H7 (cell line): Measurements from ENCODE around the gene MADD. TPM values are rescaled to one million over a fixed set of nuclear protein-coding genes. Genes with fewer than 3 reads are reported as not detected.

Source experiments
- DNase-seq: peaks from one replicate; pipeline ENCODE4 v3.0.0; 2012
- H3K27me3 ChIP-seq: 2 replicates; pipeline ENCODE4 v1.6.0; 2011; ENCODE audit warnings: mild to moderate bottlenecking, low read length; ENCODE audit not compliant: control insufficient read depth, insufficient read depth
- H3K36me3 ChIP-seq: replicated peaks from 2 replicates; pipeline ENCODE4 v1.5.1; 2011; ENCODE audit warnings: low read length; ENCODE audit not compliant: control insufficient read depth, insufficient read depth
- H3K4me3 ChIP-seq: 2 replicates; pipeline ENCODE4 v1.5.1; 2011; ENCODE audit warnings: low read depth, mild to moderate bottlenecking, control low read depth, low read length, moderate library complexity; ENCODE audit not compliant: insufficient read depth
- total RNA-seq: library from RNA; depleted of rRNA; stranded (reverse); fragments of >200 nt; shearing (Covaris generic); gene quantifications from 2 replicates; pipeline ENCODE4 v1.2.3, GENCODE V29; 2014

The MADD gene
- total RNA-seq, 1 experiment from 2014 or later: 21.3 TPM

- peaks cover 23% of the 10 kb centered on the region for H3K36me3 ChIP-seq
- H3K4me3 ChIP-seq: no peak overlapping the region
- no peaks in the 10 kb centered on the region for H3K27me3 ChIP-seq
- peak; percentile 18 for DNase-seq
Observed at GRCh38 chr11:47244448-47245350, 25.2 kb upstream of the MADD start.

- Histone ChIP-seq H3K4me3 (no peak overlapping the region), H3K36me3 (peaks cover 16% of the 10 kb centered on the region), H3K27me3 (no peaks in the 10 kb centered on the region)
- DNase-seq: no peak
Observed at GRCh38 chr11:47245611-47246357, 24.1 kb upstream of the MADD start.

- no peak overlapping the region for H3K4me3 ChIP-seq
- H3K36me3 ChIP-seq: peaks cover 8% of the 10 kb centered on the region
- no peak for DNase-seq
- H3K27me3 ChIP-seq: no peaks in the 10 kb centered on the region
Observed at GRCh38 chr11:47247502-47247901, 22.4 kb upstream of the MADD start.

GRCh38 chr11:47248304-47248663, 21.6 kb upstream of the MADD start:
- Histone ChIP-seq H3K27me3 (no peaks in the 10 kb centered on the region), H3K36me3 (peaks cover 8% of the 10 kb centered on the region), H3K4me3 (peak overlapping the region; percentile 88)
- DNase-seq: no peak

- Histone ChIP-seq H3K4me3 (peak within 1 kb of the TSS; percentile 88), H3K36me3 (peaks cover 8% of the 10 kb centered on the region), H3K27me3 (no peaks in the 10 kb centered on the region)
- DNase-seq: peak; percentile 92
Observed at GRCh38 chr11:47248664-47249377, 21.1 kb upstream of the MADD start, which contains the start of gene ACP2. TSS of gene ACP2 (minus strand) at chr11:47248814. CDS start at chr11:47248789, 25 bp downstream.

GRCh38 chr11:47249378-47249715, 20.6 kb upstream of the MADD start:
- DNase-seq: no peak
- Histone ChIP-seq H3K4me3 (peak overlapping the region; percentile 88), H3K36me3 (peaks cover 8% of the 10 kb centered on the region), H3K27me3 (no peaks in the 10 kb centered on the region)

- no peak for DNase-seq
- Histone ChIP-seq H3K4me3 (no peak overlapping the region), H3K36me3 (no peaks in the 10 kb centered on the region; the same call in 1 of the 2 replicates), H3K27me3 (no peaks in the 10 kb centered on the region)
Observed at GRCh38 chr11:47251751-47252150, 18.2 kb upstream of the MADD start.

GRCh38 chr11:47253660-47254059, 16.3 kb upstream of the MADD start:
- Histone ChIP-seq H3K36me3 (no peaks in the 10 kb centered on the region; the same call in 1 of the 2 replicates), H3K4me3 (no peak overlapping the region), H3K27me3 (no peaks in the 10 kb centered on the region)
- DNase-seq: no peak

- no peak for DNase-seq
- Histone ChIP-seq H3K36me3 (no peaks in the 10 kb centered on the region; the same call in 1 of the 2 replicates), H3K4me3 (no peak overlapping the region), H3K27me3 (no peaks in the 10 kb centered on the region)
Observed at GRCh38 chr11:47254386-47254785, 15.5 kb upstream of the MADD start.

GRCh38 chr11:47256374-47256773, 13.6 kb upstream of the MADD start:
- DNase-seq: no peak

GRCh38 chr11:47257177-47257516, 12.8 kb upstream of the MADD start:
- Histone ChIP-seq H3K27me3 (no peaks in the 10 kb centered on the region), H3K36me3 (no peaks in the 10 kb centered on the region; the same call in 1 of the 2 replicates), H3K4me3 (peak overlapping the region; percentile 30)
- no peak for DNase-seq

More at GRCh38 chr11:47256374-47256773, 13.6 kb upstream of the MADD start:
- Histone ChIP-seq H3K4me3 (no peak overlapping the region), H3K27me3 (no peaks in the 10 kb centered on the region), H3K36me3 (no peaks in the 10 kb centered on the region; the same call in 1 of the 2 replicates)

GRCh38 chr11:47257517-47258316, 12.2 kb upstream of the MADD start, which contains the start of gene NR1H3:
TSS of gene NR1H3 (plus strand) at chr11:47257996. CDS start at chr11:47259217, 1,221 bp downstream.
- Histone ChIP-seq H3K36me3 (no peaks in the 10 kb centered on the region; the same call in 1 of the 2 replicates), H3K4me3 (peak within 1 kb of the TSS; percentile 30)
- peak; percentile 97 for DNase-seq

GRCh38 chr11:47258317-47258902, 11.5 kb upstream of the MADD start:
- H3K27me3 ChIP-seq: no peaks in the 10 kb centered on the region
- no peak overlapping the region for H3K4me3 ChIP-seq
- DNase-seq: no peak
- H3K36me3 ChIP-seq: no peaks in the 10 kb centered on the region; the same call in 1 of the 2 replicates

More at GRCh38 chr11:47257517-47258316, 12.2 kb upstream of the MADD start, which contains the start of gene NR1H3:
- H3K27me3 ChIP-seq: no peaks in the 10 kb centered on the region
